NCI-H2081 treated with DMSO at 0.1 percent for 48 hours (cell line): ENCODE measurements around the gene GALNT9.
"Not testable (repeated sequence)": the region's sequence is repeated elsewhere in the genome, so short reads cannot be mapped to it uniquely, and the experiment has no call there.

Experiments used
- DNase-seq: peaks from one replicate; lab custom pipeline; 2025; lab: John Stamatoyannopoulos, UW

Gene GALNT9

DNA sequence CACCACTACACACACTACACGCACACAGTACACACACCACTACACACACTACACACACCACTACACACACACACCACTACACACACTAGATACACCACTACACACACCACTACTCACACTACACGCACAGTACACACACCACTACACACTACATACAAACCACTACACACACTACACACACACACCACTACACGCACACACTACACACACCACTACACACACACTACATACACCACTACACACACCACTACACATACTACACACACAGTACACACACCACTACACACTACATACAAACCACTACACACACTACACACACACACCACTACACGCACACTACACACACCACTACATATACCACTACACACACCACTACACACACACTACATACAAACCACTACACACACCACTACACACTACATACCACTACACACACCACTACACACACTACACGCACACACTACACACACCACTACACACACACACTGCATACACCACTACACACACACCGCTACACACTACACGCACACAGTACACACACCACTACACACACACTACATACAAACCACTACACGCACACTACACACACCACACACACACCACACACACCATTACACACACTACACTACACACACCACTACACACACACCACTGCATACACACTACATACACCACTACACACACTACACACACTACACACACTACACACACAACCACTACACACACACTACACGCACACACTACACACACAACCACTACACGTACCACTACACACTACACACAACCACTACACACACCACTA lies 173.4 kb downstream of the GALNT9 start:
- no peak for DNase-seq

- DNase-seq, result no peak
Measured at GRCh38 chr12:132154941-132155770, 174.2 kb downstream of the GALNT9 start.

- DNase-seq, result no peak
Measured at GRCh38 chr12:132154341-132154761, 175.0 kb downstream of the GALNT9 start.

DNA sequence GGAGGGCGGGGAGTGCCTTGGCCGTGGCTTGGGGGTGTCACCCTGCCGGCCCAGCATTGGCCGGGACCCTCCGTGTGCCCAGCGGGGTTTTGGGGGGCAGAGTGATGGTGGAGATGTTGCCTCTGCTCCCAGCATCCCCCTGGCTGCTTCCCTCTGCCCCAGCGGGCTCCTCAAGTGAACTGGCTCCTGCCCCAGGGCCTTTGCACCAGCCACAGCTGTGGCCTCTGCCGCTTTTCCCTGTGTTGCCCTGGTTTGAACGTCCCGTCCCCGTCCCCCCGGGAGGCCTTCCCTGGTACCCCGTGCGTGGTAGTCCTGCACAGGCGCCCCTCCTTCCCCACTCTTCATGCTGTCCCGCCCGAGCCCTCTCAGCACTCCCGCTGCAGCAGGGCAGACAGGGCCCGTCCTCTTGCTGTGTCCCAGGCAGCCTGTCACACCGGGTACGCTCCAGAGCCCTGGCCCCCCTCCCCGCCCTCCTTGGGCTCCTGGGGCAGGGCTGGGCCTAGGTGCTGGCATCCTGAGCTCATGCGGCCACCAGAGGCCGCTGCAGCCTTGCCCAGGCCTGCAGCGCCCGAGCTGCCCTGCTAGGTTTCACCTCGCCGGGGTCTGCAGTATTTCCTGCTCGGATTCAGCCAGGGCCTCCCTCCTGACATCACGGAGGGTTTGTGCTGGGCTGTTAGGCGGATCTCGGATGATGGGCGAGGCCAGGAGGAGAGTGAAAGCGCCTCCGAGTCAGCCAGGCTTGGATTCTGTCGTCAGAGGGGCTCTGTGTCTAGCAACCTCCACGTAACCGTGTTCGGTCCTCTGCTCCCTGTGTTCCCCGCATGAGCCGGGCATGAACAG lies 175.7 kb downstream of the GALNT9 start:
- DNase-seq, result no peak

GRCh38 chr12:132152953-132153352 lies 176.4 kb downstream of the GALNT9 start:
- no peak for DNase-seq

DNA sequence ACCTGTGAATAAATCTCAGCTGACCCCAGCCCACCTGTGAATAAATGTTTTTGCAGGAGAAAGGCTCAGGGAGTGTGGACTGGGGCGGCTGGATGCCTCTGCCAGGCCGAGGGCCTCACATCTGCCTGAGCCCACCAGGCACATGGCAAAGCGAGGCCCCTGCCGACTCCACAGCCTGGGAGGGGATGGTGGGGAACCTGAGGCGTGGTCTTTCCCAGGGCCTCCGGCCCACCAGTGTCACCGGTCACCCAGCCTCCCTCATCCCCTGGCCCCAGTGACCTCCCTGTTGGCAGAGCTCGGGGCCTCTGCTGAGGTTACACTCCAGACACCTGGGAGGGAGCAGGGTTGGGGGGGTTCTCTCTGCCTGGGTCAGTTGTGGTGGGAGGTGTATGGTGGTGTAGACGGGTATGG lies 177.0 kb downstream of the GALNT9 start:
- DNase-seq, result no peak

DNA sequence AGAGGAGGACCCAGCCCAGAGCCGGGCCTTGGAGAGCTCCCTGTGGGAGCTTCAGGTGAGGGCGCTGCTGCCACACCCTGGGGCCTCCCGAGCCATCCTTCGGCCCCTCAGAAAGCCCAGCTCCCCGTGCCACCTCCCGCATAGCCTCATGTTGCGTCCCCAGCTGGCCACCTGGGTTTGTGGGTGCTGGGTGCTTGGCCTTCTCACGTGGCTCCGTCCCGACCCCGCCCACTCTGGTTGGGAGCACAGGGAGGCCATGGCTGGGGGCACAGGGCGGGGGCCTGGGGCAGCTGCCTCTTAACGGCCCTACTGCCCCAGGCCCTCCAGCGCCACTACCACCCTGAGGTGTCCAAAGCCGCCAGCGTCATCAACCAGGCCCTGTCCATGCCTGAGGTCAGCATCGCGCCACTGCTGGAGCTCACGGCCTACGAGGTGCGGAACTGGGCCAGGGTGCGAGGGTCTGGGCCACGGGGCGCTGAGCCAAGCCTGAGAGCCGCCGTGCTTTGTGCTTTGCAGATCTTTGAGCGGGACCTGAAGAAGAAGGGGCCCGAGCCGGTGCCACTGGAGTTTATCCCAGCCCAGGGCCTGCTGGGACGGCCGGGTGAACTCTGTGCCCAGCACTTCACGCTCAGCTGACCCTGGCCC lies 177.5 kb downstream of the GALNT9 start:
- no peak for DNase-seq

- no peak for DNase-seq
Measured at GRCh38 chr12:132151145-132151765, 178.1 kb downstream of the GALNT9 start.

DNA sequence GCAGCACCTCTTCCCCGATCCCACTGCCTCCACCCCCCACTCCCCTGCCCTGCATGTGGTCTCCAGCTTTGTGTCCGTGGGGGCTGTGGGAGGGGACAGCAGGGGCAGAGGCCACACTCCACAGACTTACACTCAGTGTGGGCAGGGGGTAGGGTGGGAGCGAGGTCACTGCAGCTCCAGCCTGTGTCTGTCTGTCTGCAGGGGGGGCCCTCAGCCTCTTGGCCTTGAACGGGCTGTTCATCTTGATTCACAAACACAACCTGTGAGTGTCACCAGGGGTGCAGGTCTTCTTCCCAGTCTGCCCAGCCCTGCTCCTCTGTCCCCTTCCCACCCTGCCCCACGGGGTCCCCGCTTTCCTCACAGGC lies 178.6 kb downstream of the GALNT9 start:
- DNase-seq, result no peak

- not testable (repeated sequence) for DNase-seq
Measured at GRCh38 chr12:132149526-132149925, 179.9 kb downstream of the GALNT9 start.

DNA sequence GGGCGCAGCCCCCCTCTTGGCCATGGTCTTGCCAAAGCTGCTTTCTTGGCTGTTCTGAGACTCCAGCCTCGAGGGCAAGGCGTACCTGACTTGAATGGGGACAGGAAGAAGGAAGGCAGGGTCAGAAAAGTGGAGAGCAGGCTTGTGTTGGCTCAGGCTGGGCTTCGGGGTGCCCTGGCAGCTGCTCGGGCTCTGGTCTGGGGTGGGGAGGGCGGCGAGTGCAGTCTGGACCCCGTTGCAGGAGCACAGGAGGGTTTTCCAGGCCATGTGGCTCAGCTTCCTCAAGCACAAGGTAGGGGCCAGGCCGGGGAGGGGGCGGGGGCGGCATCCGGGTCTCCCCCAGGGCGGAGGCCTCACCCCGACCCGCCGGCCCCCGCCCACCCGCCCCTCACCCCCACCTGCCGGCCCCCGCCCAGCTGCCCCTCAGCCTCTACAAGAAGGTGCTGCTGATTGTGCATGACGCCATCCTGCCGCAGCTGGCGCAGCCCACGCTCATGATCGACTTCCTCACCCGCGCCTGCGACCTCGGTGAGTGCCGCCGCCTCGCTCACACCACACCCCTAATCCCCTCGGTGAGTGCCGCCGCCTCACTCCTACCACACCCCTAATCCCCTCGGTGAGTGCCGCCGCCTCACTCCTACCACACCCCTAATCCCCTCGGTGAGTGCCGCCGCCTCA lies 180.9 kb downstream of the GALNT9 start:
- DNase-seq, result no peak

DNA sequence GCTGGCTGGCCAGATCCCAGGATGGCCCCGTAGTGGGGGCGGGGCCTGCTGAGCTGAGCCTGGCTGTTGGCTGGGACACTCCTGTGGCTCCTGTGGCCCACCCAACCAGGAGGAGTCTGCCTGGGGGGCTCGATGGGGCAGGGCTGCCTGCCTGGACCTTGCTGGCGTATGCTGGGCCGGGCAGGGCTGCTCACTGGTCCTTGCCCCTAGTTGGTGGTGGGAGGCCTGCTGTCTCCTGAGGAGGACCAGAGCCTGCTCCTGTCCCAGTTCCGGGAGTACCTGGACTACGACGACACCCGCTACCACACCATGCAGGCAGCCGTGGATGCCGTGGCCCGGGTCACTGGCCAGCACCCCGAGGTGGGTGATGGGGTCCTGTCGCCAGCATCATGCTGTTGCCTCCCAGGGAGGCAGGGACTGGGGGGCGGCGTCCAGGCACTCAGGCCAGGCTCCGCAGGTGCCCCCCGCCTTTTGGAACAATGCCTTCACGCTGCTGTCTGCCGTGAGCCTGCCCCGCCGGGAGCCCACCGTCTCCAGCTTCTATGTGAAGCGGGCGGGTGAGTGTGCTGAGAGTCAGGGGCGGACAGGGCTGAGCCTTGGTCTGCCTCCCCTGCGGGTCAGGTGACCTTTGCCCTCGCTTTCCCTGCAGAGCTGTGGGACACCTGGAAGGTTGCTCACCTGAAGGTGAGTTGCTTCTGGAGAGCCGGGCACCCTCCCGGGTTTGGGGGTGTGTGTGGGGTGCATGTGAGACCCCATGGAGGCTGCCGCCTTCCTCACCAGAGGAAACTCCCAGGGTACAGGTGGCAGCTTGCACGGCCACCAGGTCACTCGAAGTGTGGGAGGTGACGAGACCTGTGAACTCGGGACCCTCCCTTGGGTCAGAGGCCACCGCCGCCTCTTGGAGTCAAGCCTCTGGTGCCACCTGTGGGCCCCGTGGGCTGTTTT lies 181.7 kb downstream of the GALNT9 start:
- DNase-seq, result no peak

GRCh38 chr12:132146772-132147422 lies 182.5 kb downstream of the GALNT9 start:
- DNase-seq, result no peak
